ENCODE measurements around the gene OGA.

OGA gene

DNA sequence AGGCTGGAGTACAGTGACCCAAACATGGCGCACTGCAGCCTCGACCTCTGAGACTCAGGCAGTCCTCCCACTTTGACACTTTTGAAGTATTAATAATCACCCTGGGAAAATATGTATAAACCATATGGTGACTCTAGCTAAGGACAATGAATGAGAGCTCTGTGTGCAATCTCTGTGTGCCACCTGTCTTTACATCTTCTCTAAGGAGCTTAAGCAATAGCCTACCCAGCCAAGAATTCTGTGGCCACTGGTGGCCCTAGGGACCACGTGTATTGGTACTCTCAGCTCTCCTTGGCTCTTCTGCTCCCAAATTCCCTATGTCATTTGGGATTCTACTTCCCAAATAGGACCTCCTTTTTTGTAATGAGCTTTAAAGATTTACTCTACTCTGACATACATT, 66.0 kb downstream of the OGA start:
- DNase-seq: no peak

DNA sequence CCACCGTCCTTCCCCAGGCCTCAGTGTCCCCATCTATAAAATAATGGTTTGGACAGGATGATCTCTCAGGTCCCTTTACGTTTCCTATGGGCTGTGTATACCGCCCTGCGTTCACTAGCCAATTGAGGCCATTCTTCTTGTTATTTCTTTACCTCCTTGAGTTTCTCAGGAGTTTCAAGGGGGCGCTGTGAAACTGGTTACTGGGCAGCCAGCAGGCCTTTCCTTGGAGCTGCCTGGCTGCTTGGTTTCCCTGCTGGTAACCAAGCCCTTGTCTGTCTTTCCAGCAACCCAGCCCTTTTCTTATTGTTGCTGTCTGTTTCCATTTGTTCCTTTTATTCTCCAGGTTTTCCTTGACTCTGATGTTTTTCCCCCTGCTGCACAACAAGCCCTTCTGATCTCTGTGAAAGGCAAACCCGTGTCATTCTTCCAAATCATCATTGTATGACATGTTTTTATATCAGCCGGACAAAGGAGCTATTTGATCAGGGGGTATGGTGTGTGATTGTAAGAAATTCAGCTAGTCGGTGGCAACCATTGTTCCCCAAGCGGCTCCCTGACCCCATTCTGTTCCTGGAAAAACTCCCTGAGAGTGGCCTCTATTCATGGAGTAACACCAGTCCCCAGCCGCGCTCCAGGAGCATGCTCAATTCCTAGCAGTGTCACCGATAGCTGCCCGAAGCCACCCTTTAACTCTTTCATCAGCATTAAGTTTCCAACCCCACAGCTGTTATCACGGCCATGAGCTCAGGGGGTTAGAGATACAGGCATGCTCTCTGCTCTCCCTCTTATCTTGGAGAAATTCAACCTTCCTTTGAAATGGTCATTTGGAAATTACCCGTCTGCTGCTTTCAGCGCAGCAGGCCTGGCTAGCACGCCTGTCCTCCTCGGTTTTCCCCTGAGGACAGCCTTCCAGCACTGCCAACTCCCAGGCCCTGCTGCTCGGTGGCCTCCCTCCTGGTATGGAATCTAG, 68.9 kb downstream of the OGA start:
- DNase-seq: no peak

DNA sequence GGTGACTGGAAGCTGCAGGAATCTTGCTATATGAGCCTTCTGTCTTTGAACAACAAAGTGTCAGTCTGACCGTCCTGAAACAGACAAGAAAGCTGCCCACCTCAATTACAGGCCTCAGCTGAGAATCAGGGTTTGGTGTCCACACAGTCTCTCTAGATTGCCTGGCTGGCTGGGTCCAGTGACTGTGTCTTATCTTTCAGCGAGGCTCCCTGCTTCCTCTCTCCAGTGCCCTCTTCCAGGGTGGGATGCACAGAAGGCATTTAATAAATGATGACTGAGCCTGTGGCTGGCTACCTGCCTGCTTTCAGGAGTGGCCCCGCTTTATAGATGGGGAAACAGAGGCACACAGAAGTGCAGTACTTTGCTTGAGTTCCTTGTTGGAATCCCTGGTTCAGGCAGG, 69.7 kb downstream of the OGA start:
- DNase-seq: no peak

DNA sequence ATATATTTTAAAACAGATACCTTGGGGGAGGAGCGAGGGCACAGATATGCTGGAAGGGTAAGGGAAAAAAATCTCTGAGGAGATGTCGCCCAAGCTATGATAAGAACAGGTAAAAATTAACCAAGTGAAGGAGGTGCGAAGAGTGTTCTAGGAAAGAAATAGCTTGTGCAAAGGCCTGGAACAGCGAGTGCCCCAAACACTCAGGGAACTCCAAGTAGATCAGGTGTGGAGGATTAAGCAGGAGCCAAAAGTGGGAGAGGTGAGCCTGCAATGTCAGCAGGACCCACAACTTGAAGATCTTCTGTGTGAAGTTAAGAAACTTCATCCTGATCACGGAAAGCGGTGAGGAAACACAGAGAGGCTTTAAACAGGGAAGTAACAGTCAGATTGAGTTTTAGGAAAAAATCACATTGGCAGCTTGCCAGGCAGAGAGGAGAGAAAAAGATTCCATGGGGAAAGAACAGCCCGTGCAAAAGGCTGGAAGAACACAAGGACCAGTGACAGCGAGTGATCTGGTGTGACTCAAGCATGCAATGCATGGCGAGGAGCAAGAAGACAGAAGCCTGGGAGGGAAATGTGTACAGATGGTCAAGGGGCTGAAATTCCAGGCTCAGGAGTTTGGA, 73.1 kb downstream of the OGA start:
- DNase-seq: no peak

DNA sequence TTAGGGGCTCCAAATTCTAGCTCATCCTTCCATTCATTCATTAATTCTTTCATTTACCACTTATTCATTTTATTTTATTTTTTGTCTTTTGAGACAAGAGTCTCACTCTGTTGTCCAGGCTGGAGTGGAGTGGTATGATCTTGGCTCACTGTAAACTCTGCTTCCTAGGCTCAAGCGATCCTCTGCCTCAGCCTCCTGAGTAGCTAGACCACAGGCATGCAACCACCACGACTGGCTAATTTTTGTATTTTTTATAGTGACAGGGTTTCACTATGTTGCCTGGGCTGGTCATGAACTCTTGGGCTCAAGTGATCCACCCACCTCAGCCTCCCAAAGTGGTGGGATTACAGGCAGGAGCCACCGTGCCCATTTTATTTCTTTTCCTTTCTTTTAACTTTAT, 74.0 kb downstream of the OGA start:
- no peak for DNase-seq

DNA sequence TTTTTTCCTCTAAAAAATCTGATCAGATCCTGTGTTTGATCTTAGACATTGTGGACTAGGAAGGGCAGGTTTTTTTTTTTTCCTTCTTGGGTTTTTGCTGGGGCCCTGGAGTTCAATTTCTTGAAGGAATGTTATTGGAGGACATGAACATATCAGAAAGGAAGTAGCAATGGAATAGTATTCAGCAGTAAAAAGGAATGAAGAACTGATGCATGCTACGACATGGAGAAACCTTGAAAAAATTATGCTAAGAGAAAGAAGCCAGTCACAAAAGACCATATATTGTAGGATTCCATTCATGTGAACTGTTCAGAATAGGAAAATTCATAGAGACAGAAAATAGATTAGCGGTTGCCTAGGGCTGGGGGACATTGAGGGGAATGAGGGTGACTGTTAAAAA, 76.3 kb downstream of the OGA start:
- DNase-seq: no peak

DNA sequence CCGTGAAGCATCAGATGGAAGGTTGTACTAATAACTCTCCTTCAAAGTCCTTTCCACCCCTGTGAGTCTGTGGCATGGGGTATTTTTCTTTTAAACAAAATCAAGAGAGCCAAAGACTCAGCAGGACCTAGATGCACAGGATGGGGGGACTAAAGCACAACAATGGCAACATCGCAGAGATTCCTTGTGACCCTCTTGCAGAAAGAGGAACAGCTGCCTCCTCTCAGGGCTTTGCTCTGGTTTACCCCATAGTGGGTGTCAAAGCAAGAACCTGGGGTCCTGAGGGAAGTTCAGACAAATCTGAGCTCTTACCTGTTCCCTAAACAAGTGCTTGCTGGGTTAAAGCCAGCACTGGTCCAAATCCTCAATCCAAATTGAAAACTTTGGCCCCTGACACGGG, 81.6 kb downstream of the OGA start:
- no peak for DNase-seq
